PC-3 (cell line): Measurements from ENCODE around the gene ZNF680.

Experiments used
- EZH2phosphoT487 ChIP-seq: fragments of 300-600 bp; sonication (generic); IDR thresholded peaks from 2 replicates; pipeline ENCODE4 v1.6.1; 2018; ENCODE audit warnings: mild to moderate bottlenecking, antibody characterized with exemption, low read length, borderline replicate concordance
- TF ChIP-seq, protein P1 (sequence below): fragments of 300-600 bp; sonication (generic); conservative IDR thresholded peaks from 2 replicates; pipeline ENCODE4 v1.5.1; 2017; ENCODE audit warnings: antibody characterized with exemption, low read depth, mild to moderate bottlenecking, low read length

DNA sequence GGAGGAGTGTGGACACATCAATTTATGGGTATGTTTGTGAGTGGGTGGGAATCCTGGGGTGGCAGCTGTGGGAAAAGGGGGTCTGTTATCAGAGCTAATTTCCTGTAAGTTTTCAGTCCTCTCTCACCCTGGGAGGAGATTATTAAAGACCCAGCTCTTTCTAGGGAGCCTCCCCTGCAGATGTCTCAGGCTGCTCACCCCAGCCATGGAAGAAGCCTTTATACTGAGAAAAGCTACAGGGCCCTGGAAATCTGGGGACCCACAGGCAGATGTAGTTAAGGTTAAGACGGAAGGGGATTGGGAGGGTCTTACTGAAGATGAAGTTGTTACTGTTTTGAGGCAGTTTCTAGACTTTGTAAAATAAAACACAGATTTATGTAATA is 4.6 kb downstream of the ZNF680 start:
- TF ChIP-seq, protein P1, sequence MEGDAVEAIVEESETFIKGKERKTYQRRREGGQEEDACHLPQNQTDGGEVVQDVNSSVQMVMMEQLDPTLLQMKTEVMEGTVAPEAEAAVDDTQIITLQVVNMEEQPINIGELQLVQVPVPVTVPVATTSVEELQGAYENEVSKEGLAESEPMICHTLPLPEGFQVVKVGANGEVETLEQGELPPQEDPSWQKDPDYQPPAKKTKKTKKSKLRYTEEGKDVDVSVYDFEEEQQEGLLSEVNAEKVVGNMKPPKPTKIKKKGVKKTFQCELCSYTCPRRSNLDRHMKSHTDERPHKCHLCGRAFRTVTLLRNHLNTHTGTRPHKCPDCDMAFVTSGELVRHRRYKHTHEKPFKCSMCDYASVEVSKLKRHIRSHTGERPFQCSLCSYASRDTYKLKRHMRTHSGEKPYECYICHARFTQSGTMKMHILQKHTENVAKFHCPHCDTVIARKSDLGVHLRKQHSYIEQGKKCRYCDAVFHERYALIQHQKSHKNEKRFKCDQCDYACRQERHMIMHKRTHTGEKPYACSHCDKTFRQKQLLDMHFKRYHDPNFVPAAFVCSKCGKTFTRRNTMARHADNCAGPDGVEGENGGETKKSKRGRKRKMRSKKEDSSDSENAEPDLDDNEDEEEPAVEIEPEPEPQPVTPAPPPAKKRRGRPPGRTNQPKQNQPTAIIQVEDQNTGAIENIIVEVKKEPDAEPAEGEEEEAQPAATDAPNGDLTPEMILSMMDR: no peak
- no peak for TF ChIP-seq EZH2phosphoT487
